K562 (cell line): ENCODE results near the gene P4HTM. TPM values are rescaled to one million over a fixed set of nuclear protein-coding genes. Genes with fewer than 3 reads are reported as not detected.

Experiments
- ATAC-seq: fragments of 200-7000 bp; cut with Tn5 transposase; 3 replicates; pipeline ENCODE4 v1.9.1; 2020; ENCODE audit warnings: moderate library complexity
- BruUV-seq: library from RNA; stranded (reverse); fragments of 400-500 nt; replicated peaks from 2 replicates; lab custom pipeline; 2021; lab: Mats Ljungman, UMichigan
- CTCF ChIA-PET: fragments of 300-600 bp; formaldehyde crosslinking; extraction: SDS; loops from one replicate; lab custom pipeline; 2021; ENCODE audit warnings: low intra/inter-chr PET ratio; lab: Yijun Ruan, JAX
- POLR2A ChIA-PET: fragments of 300-600, 350-650 bp; sonication (Branson Sonifier 250); formaldehyde crosslinking; extraction: SDS; loops from one replicate; lab custom pipeline; 2021; ENCODE audit warnings: antibody characterized with exemption, inconsistent platforms; lab: Yijun Ruan, JAX
- DNase-seq, 4 experiments: peaks; one replicate each; pipeline versions ENCODE4 v3.0.0 to v3.0.0-alpha.2; 2011 to 2018; ENCODE audit warnings: low spot score in 3 of 4, mixed read lengths in 3 of 4; ENCODE audit errors: extremely low read depth in 1 of 4
- FAIRE-seq: peaks from 2 replicates; lab custom pipeline; 2011; peaks lifted over from hg19 to GRCh38; lab: Jason Lieb, UNC
- H2AFZ ChIP-seq: 2 replicates; pipeline ENCODE4 v1.6.0; 2011; ENCODE audit warnings: low read depth, low read length, control low read depth, inconsistent platforms
- H3K27ac ChIP-seq: fragments of 200-600 bp; 3 replicates; pipeline ENCODE4 v1.8.0; 2011; ENCODE audit warnings: low read depth, mild to moderate bottlenecking, control low read depth, inconsistent platforms, low read length, moderate library complexity, mixed read lengths; ENCODE audit errors: extremely low read depth
- H3K27me3 ChIP-seq, 2 experiments: fragments of 300-600 bp in 1 of 2; 2 replicates in 1 of 2; 3 replicates in 1 of 2; pipeline versions ENCODE4 v1.6.0 to v1.8.0; 2011; ENCODE audit warnings: inconsistent platforms in 2 of 2, low read length in 2 of 2, mild to moderate bottlenecking in 1 of 2, mixed read lengths in 1 of 2, moderate library complexity in 1 of 2; ENCODE audit not compliant: control insufficient read depth in 2 of 2, insufficient read depth in 2 of 2
- H3K36me3 ChIP-seq: fragments of 300-600 bp; 3 replicates; pipeline ENCODE4 v1.8.0; 2011; ENCODE audit warnings: mild to moderate bottlenecking, low read length, inconsistent platforms; ENCODE audit not compliant: control insufficient read depth, insufficient read depth
- H3K4me1 ChIP-seq, 2 experiments: fragments of 200-600 bp in 1 of 2; replicated peaks in 1 of 2; 2 replicates in 1 of 2; 3 replicates in 1 of 2; pipeline versions ENCODE4 v1.5.1 to v1.8.0; 2011; ENCODE audit warnings: inconsistent platforms in 2 of 2, low read length in 2 of 2, mild to moderate bottlenecking in 1 of 2, mixed read lengths in 1 of 2, moderate library complexity in 1 of 2; ENCODE audit not compliant: control insufficient read depth in 2 of 2, insufficient read depth in 2 of 2
- H3K4me2 ChIP-seq: 2 replicates; pipeline ENCODE4 v1.6.1; 2011; ENCODE audit warnings: low read length, control low read depth, inconsistent platforms, mixed read lengths; ENCODE audit not compliant: insufficient read depth
- H3K4me3 ChIP-seq: fragments of 200-600 bp; sonication (generic), shearing (Covaris generic); 2 replicates; pipeline ENCODE4 v1.5.1; 2016; ENCODE audit warnings: control low read depth, inconsistent platforms
- H3K79me2 ChIP-seq: fragments of 200-600 bp; 3 replicates; pipeline ENCODE4 v1.8.0; 2011; ENCODE audit warnings: low read length, inconsistent platforms; ENCODE audit not compliant: control insufficient read depth, insufficient read depth
- H3K9ac ChIP-seq, 2 experiments: 2 replicates each; pipeline versions ENCODE4 v1.6.0 to v1.6.1; 2011; ENCODE audit warnings: low read depth in 2 of 2, low read length in 2 of 2, control low read depth in 1 of 2, inconsistent platforms in 1 of 2, mild to moderate bottlenecking in 1 of 2, mixed read lengths in 1 of 2; ENCODE audit not compliant: insufficient read depth in 1 of 2
- H3K9me1 ChIP-seq: one replicate; pipeline ENCODE4 v1.6.0; 2011; ENCODE audit warnings: inconsistent platforms, mild to moderate bottlenecking, low read length, moderate library complexity; ENCODE audit not compliant: control insufficient read depth, insufficient read depth
- H3K9me3 ChIP-seq: replicated peaks from 2 replicates; pipeline ENCODE4 v1.5.1; 2011; ENCODE audit warnings: low read depth, low read length, inconsistent platforms; ENCODE audit not compliant: control insufficient read depth, insufficient read depth
- H4K20me1 ChIP-seq: replicated peaks from 2 replicates; pipeline ENCODE4 v1.6.1; 2011; ENCODE audit warnings: low read length, inconsistent platforms, mixed read lengths; ENCODE audit not compliant: control insufficient read depth, insufficient read depth
- CBFB ChIP-seq: sonication (generic); formaldehyde crosslinking; IDR thresholded peaks from 2 replicates; pipeline ENCODE4 v1.4.0; 2020; ENCODE audit warnings: mild to moderate bottlenecking, missing genetic modification reagents
- JUNB ChIP-seq: fragments of 450-650 bp; formaldehyde crosslinking; conservative IDR thresholded peaks from 2 replicates; pipeline ENCODE4 v1.4.0; 2020; ENCODE audit warnings: mild to moderate bottlenecking
- LARP7 ChIP-seq: fragments of 450-650 bp; IDR thresholded peaks from 2 replicates; pipeline ENCODE4 v1.6.1; 2016
- MAFG ChIP-seq: fragments of 450-650 bp; conservative IDR thresholded peaks from 2 replicates; pipeline ENCODE4 v1.6.1; 2016; ENCODE audit warnings: missing genetic modification characterization, missing compliant biosample characterization
- NCOA4 ChIP-seq: fragments of 450-650 bp; IDR thresholded peaks from 2 replicates; pipeline ENCODE4 v1.6.1; 2018; ENCODE audit warnings: mild to moderate bottlenecking; ENCODE audit not compliant: partially characterized antibody
- PRDM10 ChIP-seq: fragments of 450-650 bp; IDR thresholded peaks from 2 replicates; pipeline ENCODE4 v1.6.1; 2018; ENCODE audit not compliant: partially characterized antibody
- PRMT5 ChIP-seq: sonication (generic); formaldehyde crosslinking; IDR thresholded peaks from 2 replicates; pipeline ENCODE4 v1.5.0; 2020; ENCODE audit warnings: missing genetic modification reagents
- SAP30 ChIP-seq: fragments of 200-600 bp; sonication (generic); IDR thresholded peaks from 2 replicates; pipeline ENCODE4 v1.6.1; 2012; ENCODE audit warnings: borderline replicate concordance, low read depth, mild to moderate bottlenecking, moderate library complexity, low read length, control low read depth, inconsistent platforms; ENCODE audit not compliant: insufficient read depth, poor library complexity, severe bottlenecking
- SMAD1 ChIP-seq: fragments of 150-350 bp; IDR thresholded peaks from 2 replicates; pipeline ENCODE4 v1.6.1; 2014; ENCODE audit warnings: low read length, low read depth; ENCODE audit not compliant: partially characterized antibody
- ZNF561 ChIP-seq: fragments of 450-650 bp; formaldehyde crosslinking; conservative IDR thresholded peaks from 2 replicates; pipeline ENCODE4 v1.4.0; 2020; ENCODE audit warnings: mild to moderate bottlenecking, moderate library complexity
- WGBS: fragments of 100-300 bp; shearing (Covaris generic); methylation state at CpG from one replicate; pipeline ENCODE4 v1.1.6; 2016; ENCODE audit warnings: low coverage, mixed read lengths; ENCODE audit not compliant: insufficient coverage; ENCODE audit errors: missing lambda C conversion rate; 5-methylcytosine and 5-hydroxymethylcytosine counted together
- in situ Hi-C: fragments of 300-500 bp; cut with MboI; formaldehyde crosslinking; loops from 4 replicates; pipeline ENCODE4 v1.15.0; 2018; ENCODE audit warnings: inconsistent platforms, mixed read lengths
- intact Hi-C: fragments of 100-400 bp; cut with micrococcal nuclease; formaldehyde crosslinking; loops from 2 replicates; pipeline ENCODE4 v1.14.2; 2022
- polyA plus RNA-seq, 8 experiments: library from polyadenylated mRNA; depleted of rRNA in 4 of 8; stranded (reverse) in 5 of 8; unstranded in 3 of 8; fragments of >200 nt; fragmentation: Nextera tagmentation in 2 of 8; fragmentation: Illumina TruSeq in 1 of 8; extraction: Ambion mirVana in 2 of 8; extraction: Trizol in 1 of 8; gene quantifications; 2 replicates each; pipeline versions ENCODE4 v1.2.1 to v1.2.3, GENCODE V29; 2011 to 2014; ENCODE audit warnings: inconsistent platforms in 1 of 8, missing spikeins in 1 of 8
- total RNA-seq, 7 experiments: library from RNA; depleted of rRNA in 6 of 7; stranded (reverse); fragments of >200 nt in 6 of 7; fragmentation: Illumina TruSeq in 2 of 7; extraction: Trizol in 2 of 7; gene quantifications; 2 replicates each; pipeline versions ENCODE4 v1.2.1 to v1.2.3, GENCODE V29; 2011 to 2021; ENCODE audit warnings: low replicate concordance in 1 of 7

The P4HTM gene
- total and polyA plus RNA-seq, 9 of the 15 experiments (the other 6 are each of a cell fraction or from before 2014, with no cell fraction given), result 0.09 to 0.66 (median 0.25) TPM; not detected in 2

GRCh38 chr3:49017229-49017970, 27.4 kb downstream of the P4HTM start:
- ATAC-seq, result peak; percentile 2; the same call in 1 of the 3 replicates
- intact Hi-C loops, result no loop called here

More at GRCh38 chr3:49017229-49017970, 27.4 kb downstream of the P4HTM start:
- Histone ChIP-seq H4K20me1 (peaks cover 20% of the 10 kb centered on the region; the same call in 1 of the 2 replicates), H3K9me3 (no peaks in the 10 kb centered on the region), H3K79me2 (peaks cover 54% of the 10 kb centered on the region), H3K27me3 (no peaks in the 10 kb centered on the region), H3K4me2 (peak overlapping the region; percentile 92), H3K9me1 (peaks cover 8% of the 10 kb centered on the region), H3K27ac (peak overlapping the region; percentile 99), H3K36me3 (peaks cover 44% of the 10 kb centered on the region; the same call in 2 of the 3 replicates), H3K9ac (peak overlapping the region; percentile 50 to 91), H3K4me1 (peaks cover 8 to 48% of the 10 kb centered on the region in 2 experiments; a peak in 4 of 5 replicates), H2AFZ (peak overlapping the region; percentile 63; the same call in 1 of the 2 replicates), H3K4me3 (peak overlapping the region; percentile 74)
- in situ Hi-C loops, result no loop called here
- DNase-seq (peak in 3 of 4 experiments; percentile 37 to 63 (median 38)), FAIRE-seq (peak; percentile 42)
- POLR2A ChIA-PET, result interaction anchor here (0.6 to 8.4 kb wide), 6 partner anchors 9 to 1265 kb away, joined by 3 to 104 read pairs (median 4); partner anchors contain the start of genes IMPDH2 and WDR6
- no peak for TF ChIP-seq LARP7
- TF ChIP-seq NCOA4, result no peak
- TF ChIP-seq ZNF561 (CRISPR knock-in tag), result no peak
- no peak for TF ChIP-seq SMAD1
- peak; percentile 13 for TF ChIP-seq SAP30
- peak; percentile 74 for TF ChIP-seq PRDM10
- no peak for TF ChIP-seq JUNB
- TF ChIP-seq PRMT5, result no peak
- TF ChIP-seq CBFB, result 0 out of 2 replicates have a peak, but pooled peaks have one; percentile 53
- no peak for TF ChIP-seq MAFG
- 11% methylated on average over 17 of the region's 23 CpGs for WGBS
- CTCF ChIA-PET, result interaction anchor here (0.5 kb wide), 1 partner anchor 431 kb away, joined by 3 read pairs; no protein-coding TSS in a partner anchor
- BruUV-seq, result no TSS peak
